ENCODE measurements around the gene TCF7L1.

The TCF7L1 gene

GRCh38 chr2:85164145-85164569 lies 31.0 kb downstream of the TCF7L1 start:
- DNase-seq, result no peak

GRCh38 chr2:85165088-85165690 lies 32.0 kb downstream of the TCF7L1 start:
- no peak for DNase-seq

GRCh38 chr2:85166021-85166420 lies 32.8 kb downstream of the TCF7L1 start:
- no peak for DNase-seq

GRCh38 chr2:85167479-85167878 lies 34.3 kb downstream of the TCF7L1 start:
- DNase-seq, result no peak

GRCh38 chr2:85168942-85169341 lies 35.8 kb downstream of the TCF7L1 start:
- DNase-seq, result no peak

GRCh38 chr2:85169581-85169980 lies 36.4 kb downstream of the TCF7L1 start:
- no peak for DNase-seq

- DNase-seq, result peak; percentile 17
Observed at GRCh38 chr2:85170938-85171475, 37.8 kb downstream of the TCF7L1 start.

- DNase-seq, result peak; percentile 5
Observed at GRCh38 chr2:85171916-85172315, 38.7 kb downstream of the TCF7L1 start.

GRCh38 chr2:85173909-85174308 lies 40.7 kb downstream of the TCF7L1 start:
- no peak for DNase-seq

- DNase-seq, result no peak
Observed at GRCh38 chr2:85174943-85175342, 41.8 kb downstream of the TCF7L1 start.

GRCh38 chr2:85175369-85176299 lies 42.4 kb downstream of the TCF7L1 start:
- peak; percentile 78 for DNase-seq

GRCh38 chr2:85177031-85177824 lies 44.0 kb downstream of the TCF7L1 start:
- DNase-seq, result no peak

- no peak for DNase-seq
Observed at GRCh38 chr2:85178154-85178553, 45.0 kb downstream of the TCF7L1 start.

GRCh38 chr2:85178980-85179411 lies 45.8 kb downstream of the TCF7L1 start:
- DNase-seq, result no peak

- DNase-seq, result no peak
Observed at GRCh38 chr2:85179541-85179940, 46.3 kb downstream of the TCF7L1 start.

GRCh38 chr2:85180322-85181133 lies 47.3 kb downstream of the TCF7L1 start:
- no peak for DNase-seq

GRCh38 chr2:85181134-85181631 lies 48.0 kb downstream of the TCF7L1 start:
- no peak for DNase-seq

- DNase-seq, result no peak
Observed at GRCh38 chr2:85181844-85182456, 48.8 kb downstream of the TCF7L1 start.

- no peak for DNase-seq
Observed at GRCh38 chr2:85183076-85183475, 49.9 kb downstream of the TCF7L1 start.

- no peak for DNase-seq
Observed at GRCh38 chr2:85183479-85183878, 50.3 kb downstream of the TCF7L1 start.

GRCh38 chr2:85184231-85184630 lies 51.0 kb downstream of the TCF7L1 start:
- no peak for DNase-seq

All from femur (tissue), 1 donor.